ENCODE data around the gene ABLIM1.

The ABLIM1 gene

GRCh38 chr10:114618722-114619121, 39.4 kb downstream of the ABLIM1 start:
- no peak for DNase-seq

GRCh38 chr10:114616516-114616915, 41.6 kb downstream of the ABLIM1 start:
- DNase-seq, result no peak

GRCh38 chr10:114616103-114616502, 42.0 kb downstream of the ABLIM1 start:
- DNase-seq, result no peak

GRCh38 chr10:114615600-114616007, 42.5 kb downstream of the ABLIM1 start:
- no peak for DNase-seq

- DNase-seq, result no peak
These were observed 44.7 kb downstream of the ABLIM1 start for GRCh38 chr10:114613237-114613979.

GRCh38 chr10:114611617-114612016, 46.5 kb downstream of the ABLIM1 start:
- DNase-seq, result peak; percentile 28

- no peak for DNase-seq
These were observed 48.3 kb downstream of the ABLIM1 start for GRCh38 chr10:114609518-114610426.

- DNase-seq, result no peak
These were observed 50.6 kb downstream of the ABLIM1 start for GRCh38 chr10:114607358-114607998.

GRCh38 chr10:114605155-114605797, 52.8 kb downstream of the ABLIM1 start:
- no peak for DNase-seq

- DNase-seq, result no peak
These were observed 53.5 kb downstream of the ABLIM1 start for GRCh38 chr10:114604357-114605130.

GRCh38 chr10:114603948-114604347, 54.1 kb downstream of the ABLIM1 start:
- no peak for DNase-seq

- DNase-seq, result no peak
These were observed 54.8 kb downstream of the ABLIM1 start for GRCh38 chr10:114603303-114603702.

- no peak for DNase-seq
These were observed 58.0 kb downstream of the ABLIM1 start for GRCh38 chr10:114600057-114600456.

- DNase-seq, result no peak
These were observed 61.3 kb downstream of the ABLIM1 start for GRCh38 chr10:114596793-114597192.

- no peak for DNase-seq
These were observed 64.1 kb downstream of the ABLIM1 start for GRCh38 chr10:114593816-114594468.

GRCh38 chr10:114593240-114593792, 64.8 kb downstream of the ABLIM1 start:
- no peak for DNase-seq

GRCh38 chr10:114590993-114591392, 67.1 kb downstream of the ABLIM1 start:
- no peak for DNase-seq

GRCh38 chr10:114584419-114584818, 73.7 kb downstream of the ABLIM1 start:
- peak; percentile 61 for DNase-seq

GRCh38 chr10:114581071-114581470, 77.0 kb downstream of the ABLIM1 start:
- no peak for DNase-seq

GRCh38 chr10:114577133-114577532, 80.9 kb downstream of the ABLIM1 start:
- peak; percentile 66 for DNase-seq

GRCh38 chr10:114576716-114577115, 81.4 kb downstream of the ABLIM1 start:
- DNase-seq, result no peak
